ENCODE measurements around the gene PLEKHN1. TPM values are rescaled to one million over a fixed set of nuclear protein-coding genes. Genes with fewer than 3 reads are reported as not detected.

Gene PLEKHN1
- total RNA-seq, 1 experiment from 2014 or later = not detected

DNA sequence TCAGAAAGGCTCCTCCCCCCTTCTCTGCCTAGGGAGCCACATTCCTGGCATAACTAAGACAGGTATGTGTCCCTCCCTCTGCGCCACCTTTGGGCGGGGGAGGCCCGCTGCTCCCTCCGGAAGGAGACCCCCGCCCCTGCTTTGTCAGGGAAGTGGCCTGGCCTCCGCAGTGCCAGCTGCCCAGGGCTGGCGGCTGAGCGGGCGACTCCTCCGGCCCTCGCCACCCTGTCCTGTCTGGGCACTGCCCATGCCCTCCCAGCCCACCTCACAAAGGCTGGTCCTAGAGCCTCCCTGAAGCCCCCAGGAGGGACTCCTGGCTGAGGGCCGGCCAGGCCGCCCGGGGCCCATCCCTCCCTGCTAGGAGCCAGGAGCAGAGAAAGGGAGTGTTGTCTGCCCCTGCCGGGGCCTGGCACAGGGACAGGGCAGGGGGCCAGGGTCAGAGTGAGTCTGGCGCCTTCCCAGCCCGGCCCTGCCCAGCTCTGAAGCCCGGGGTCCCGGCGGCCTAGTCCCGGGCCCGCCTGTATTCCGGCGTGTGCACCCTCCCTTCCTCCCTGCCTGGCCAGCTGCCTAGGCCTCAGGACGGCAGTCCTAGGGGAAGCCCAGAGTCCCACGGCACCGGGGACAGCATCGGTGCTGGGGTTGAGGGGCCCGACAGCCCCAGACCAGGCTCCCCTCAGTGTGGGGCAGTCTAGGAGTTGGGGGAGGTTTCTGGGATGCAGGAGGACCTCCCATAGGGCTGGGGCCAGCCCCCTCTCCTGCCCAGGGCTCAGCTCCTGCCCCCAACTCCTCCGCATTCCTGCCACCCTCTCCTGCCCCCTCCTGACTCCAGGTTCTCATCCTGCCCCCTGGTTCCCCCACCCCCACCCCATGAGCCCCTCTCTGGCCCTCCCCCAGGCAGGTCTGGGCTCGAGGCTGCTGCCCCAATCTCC, 58.8 kb downstream of the PLEKHN1 start:
- no TSS peak for BruUV-seq (replicated peaks)
- Histone ChIP-seq H3K27ac (ENCODE audit: low read depth, low read length, poor library complexity, severe bottlenecking) (peak overlapping the region; percentile 67), H3K27me3 (replicated peaks; ENCODE audit: insufficient read depth, low read depth, low read length, poor library complexity) (no peaks in the 10 kb centered on the region), H3K4me3 (ENCODE audit: low read depth, low read length, poor library complexity, severe bottlenecking) (no peak overlapping the region), H3K36me3 (ENCODE audit: insufficient read depth, low read length, poor library complexity, severe bottlenecking) (peaks cover 7% of the 10 kb centered on the region), H3K9me3 (ENCODE audit: low read depth, low read length, poor library complexity, severe bottlenecking) (no peaks in the 10 kb centered on the region), H3K4me1 (ENCODE audit: insufficient read depth, low read length, poor library complexity, severe bottlenecking) (peaks cover 70% of the 10 kb centered on the region)
- intact Hi-C loops (cut with micrococcal nuclease; ENCODE audit: unreplicated experiment) = loop anchor here (10.0 kb wide), 1 partner anchor 280 kb away; the partner anchor contains the start of genes ACAP3 and PUSL1
- TF ChIP-seq EZH2 (IDR thresholded peaks at IDR 0.05; ENCODE audit: borderline replicate concordance, low read depth, low read length, poor library complexity, severe bottlenecking) = no peak
- TF ChIP-seq, protein P1, sequence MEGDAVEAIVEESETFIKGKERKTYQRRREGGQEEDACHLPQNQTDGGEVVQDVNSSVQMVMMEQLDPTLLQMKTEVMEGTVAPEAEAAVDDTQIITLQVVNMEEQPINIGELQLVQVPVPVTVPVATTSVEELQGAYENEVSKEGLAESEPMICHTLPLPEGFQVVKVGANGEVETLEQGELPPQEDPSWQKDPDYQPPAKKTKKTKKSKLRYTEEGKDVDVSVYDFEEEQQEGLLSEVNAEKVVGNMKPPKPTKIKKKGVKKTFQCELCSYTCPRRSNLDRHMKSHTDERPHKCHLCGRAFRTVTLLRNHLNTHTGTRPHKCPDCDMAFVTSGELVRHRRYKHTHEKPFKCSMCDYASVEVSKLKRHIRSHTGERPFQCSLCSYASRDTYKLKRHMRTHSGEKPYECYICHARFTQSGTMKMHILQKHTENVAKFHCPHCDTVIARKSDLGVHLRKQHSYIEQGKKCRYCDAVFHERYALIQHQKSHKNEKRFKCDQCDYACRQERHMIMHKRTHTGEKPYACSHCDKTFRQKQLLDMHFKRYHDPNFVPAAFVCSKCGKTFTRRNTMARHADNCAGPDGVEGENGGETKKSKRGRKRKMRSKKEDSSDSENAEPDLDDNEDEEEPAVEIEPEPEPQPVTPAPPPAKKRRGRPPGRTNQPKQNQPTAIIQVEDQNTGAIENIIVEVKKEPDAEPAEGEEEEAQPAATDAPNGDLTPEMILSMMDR (conservative IDR thresholded peaks at IDR 0.05; ENCODE audit: low read depth, low read length) = no peak
- no peak for DNase-seq (ENCODE audit: low spot score)
- ChIA-PET POLR2A (ENCODE audit: low non-redundant PET) (no interaction called here), CTCF (interaction anchor here (0.6 kb wide), 1 partner anchor 36 kb away, joined by 3 read pairs; no protein-coding TSS in a partner anchor)

Other genes starting within 250 kb of the PLEKHN1 start
- gene SAMD11, start 42.6 kb upstream of the PLEKHN1 start, total RNA-seq (2021) = 24.1 and 28.4 TPM in 2 replicates
- gene NOC2L, start 7.2 kb upstream of the PLEKHN1 start, total RNA-seq (2021) = 197 and 214 TPM in 2 replicates
- gene KLHL17, start 5.9 kb upstream of the PLEKHN1 start, total RNA-seq (2021) = 43.3 and 48.3 TPM in 2 replicates
- 0.28 TPM in 1 of 2 replicates, not detected in the other for gene PERM1, start 15.6 kb downstream of the PLEKHN1 start, total RNA-seq (2021)
- 18.5 and 20.8 TPM in 2 replicates for gene HES4, start 33.6 kb downstream of the PLEKHN1 start, total RNA-seq (2021)
- 45.3 and 55.6 TPM in 2 replicates for gene ISG15, start 47.0 kb downstream of the PLEKHN1 start, total RNA-seq (2021)
- 151 and 164 TPM in 2 replicates for gene AGRN, start 53.6 kb downstream of the PLEKHN1 start, total RNA-seq (2021)
- gene RNF223, start 107.8 kb downstream of the PLEKHN1 start, total RNA-seq (2021) = not detected in 2 replicates
- gene C1orf159, start 149.6 kb downstream of the PLEKHN1 start, total RNA-seq (2021) = 26.8 and 28.4 TPM in 2 replicates
- gene TTLL10, start 207.4 kb downstream of the PLEKHN1 start, total RNA-seq (2021) = not detected in 2 replicates
- gene TNFRSF18, start 240.1 kb downstream of the PLEKHN1 start, total RNA-seq (2021) = 0.77 and 1.1 TPM in 2 replicates
- 0.80 and 1.5 TPM in 2 replicates for gene TNFRSF4, start 247.7 kb downstream of the PLEKHN1 start, total RNA-seq (2021)

All from A673 (cell line).